ENCODE measurements around the gene ZNF189.

ZNF189 gene

GRCh38 chr9:101365181-101365580 lies 33.5 kb upstream of the ZNF189 start:
- H3K9me3 ChIP-seq (ENCODE audit: control insufficient read depth in 2 of 2, low read length in 2 of 2): no peaks in the 10 kb centered on the region
- H3K27ac ChIP-seq (ENCODE audit: low read length): no peak overlapping the region
- H3K27me3 ChIP-seq (ENCODE audit: control insufficient read depth in 1 of 2, insufficient read depth in 2 of 2, low read length in 2 of 2): no peaks in the 10 kb centered on the region
- no peak overlapping the region for H3K9ac ChIP-seq (ENCODE audit: low read length in 2 of 2)
- no peaks in the 10 kb centered on the region for H3K4me1 ChIP-seq (ENCODE audit: control insufficient read depth, insufficient read depth, low read length)
- no peaks in the 10 kb centered on the region for H3K36me3 ChIP-seq (ENCODE audit: control insufficient read depth in 2 of 2, insufficient read depth in 2 of 2, low read length in 2 of 2)
- H3K4me3 ChIP-seq (ENCODE audit: low read length in 2 of 2): no peak overlapping the region

DNA sequence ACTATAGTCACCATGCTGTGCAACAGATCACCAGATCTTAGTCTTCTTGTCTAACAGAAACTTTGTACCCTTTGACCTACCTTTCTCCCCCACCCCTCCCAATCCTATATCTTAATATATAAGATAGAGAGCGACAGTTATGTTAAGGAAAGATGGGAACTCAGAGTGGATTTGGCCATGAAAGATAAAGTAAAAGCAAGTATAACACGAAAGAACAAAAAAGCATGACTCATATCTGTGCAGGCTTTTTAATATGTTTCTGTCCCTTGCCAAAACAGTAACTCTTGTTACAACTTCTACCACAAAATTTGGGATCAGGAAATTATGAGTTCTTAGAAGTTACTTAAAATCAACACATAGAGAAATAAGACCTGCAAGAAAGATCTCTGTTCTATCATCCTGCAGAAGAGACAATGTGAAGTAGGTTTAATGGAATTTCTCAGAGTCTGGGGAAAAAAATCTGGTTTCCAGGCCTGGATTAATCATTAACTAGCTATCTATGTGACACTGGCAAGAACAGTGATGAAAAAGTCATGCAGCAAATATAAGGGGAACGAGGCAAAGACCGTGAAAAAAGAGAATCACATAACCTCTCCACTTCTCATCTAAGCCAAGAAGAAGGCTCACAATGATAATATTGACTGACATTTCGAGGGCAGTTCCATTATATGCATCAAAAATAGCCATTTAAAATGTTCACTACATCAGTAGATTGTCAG lies 32.5 kb upstream of the ZNF189 start:
- H3K4me1 ChIP-seq (ENCODE audit: control insufficient read depth, insufficient read depth, low read length): no peaks in the 10 kb centered on the region
- no peak overlapping the region for H3K27ac ChIP-seq (ENCODE audit: low read length)
- no peaks in the 10 kb centered on the region for H3K27me3 ChIP-seq (ENCODE audit: control insufficient read depth in 1 of 2, insufficient read depth in 2 of 2, low read length in 2 of 2)
- H3K4me3 ChIP-seq (ENCODE audit: low read length in 2 of 2): no peak overlapping the region
- no peaks in the 10 kb centered on the region for H3K36me3 ChIP-seq (ENCODE audit: control insufficient read depth in 2 of 2, insufficient read depth in 2 of 2, low read length in 2 of 2)
- no peaks in the 10 kb centered on the region for H3K9me3 ChIP-seq (ENCODE audit: control insufficient read depth in 2 of 2, low read length in 2 of 2)
- no peak overlapping the region for H3K9ac ChIP-seq (ENCODE audit: low read length in 2 of 2)

- no peaks in the 10 kb centered on the region for H3K36me3 ChIP-seq (ENCODE audit: control insufficient read depth in 2 of 2, insufficient read depth in 2 of 2, low read length in 2 of 2)
- no peak overlapping the region for H3K27ac ChIP-seq (ENCODE audit: low read length)
- H3K4me1 ChIP-seq (ENCODE audit: control insufficient read depth, insufficient read depth, low read length): no peaks in the 10 kb centered on the region
- H3K4me3 ChIP-seq (ENCODE audit: low read length in 2 of 2): no peak overlapping the region
- no peak overlapping the region for H3K9ac ChIP-seq (ENCODE audit: low read length in 2 of 2)
- no peaks in the 10 kb centered on the region for H3K27me3 ChIP-seq (ENCODE audit: control insufficient read depth in 1 of 2, insufficient read depth in 2 of 2, low read length in 2 of 2)
- H3K9me3 ChIP-seq (ENCODE audit: control insufficient read depth in 2 of 2, low read length in 2 of 2): no peaks in the 10 kb centered on the region
These were observed 31.3 kb upstream of the ZNF189 start for GRCh38 chr9:101367323-101367722.

DNA sequence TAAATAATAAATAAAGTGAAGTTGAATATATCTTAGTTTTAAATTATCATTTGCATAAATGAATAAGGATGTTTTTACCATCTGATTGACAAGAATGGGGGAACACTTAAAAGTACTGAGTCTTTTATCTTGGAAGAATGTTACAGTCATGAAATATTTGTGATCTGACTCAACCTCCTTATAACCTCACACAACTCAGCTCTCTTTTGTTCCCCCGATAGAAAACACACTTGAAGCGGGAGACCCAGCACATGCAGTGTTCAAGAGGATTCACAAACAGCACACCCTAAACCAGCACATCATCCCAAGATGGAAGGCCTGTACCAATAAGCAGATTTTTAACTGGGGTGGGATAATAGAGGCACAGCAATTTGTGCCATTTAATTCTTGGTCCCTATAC lies 29.4 kb upstream of the ZNF189 start:
- no peak overlapping the region for H3K4me3 ChIP-seq (ENCODE audit: low read length in 2 of 2)
- H3K9me3 ChIP-seq (ENCODE audit: control insufficient read depth in 2 of 2, low read length in 2 of 2): no peaks in the 10 kb centered on the region
- H3K9ac ChIP-seq (ENCODE audit: low read length in 2 of 2): no peak overlapping the region
- no peaks in the 10 kb centered on the region for H3K4me1 ChIP-seq (ENCODE audit: control insufficient read depth, insufficient read depth, low read length)
- H3K27me3 ChIP-seq (ENCODE audit: control insufficient read depth in 1 of 2, insufficient read depth in 2 of 2, low read length in 2 of 2): no peaks in the 10 kb centered on the region
- no peak overlapping the region for H3K27ac ChIP-seq (ENCODE audit: low read length)
- no peaks in the 10 kb centered on the region for H3K36me3 ChIP-seq (ENCODE audit: control insufficient read depth in 2 of 2, insufficient read depth in 2 of 2, low read length in 2 of 2)

DNA sequence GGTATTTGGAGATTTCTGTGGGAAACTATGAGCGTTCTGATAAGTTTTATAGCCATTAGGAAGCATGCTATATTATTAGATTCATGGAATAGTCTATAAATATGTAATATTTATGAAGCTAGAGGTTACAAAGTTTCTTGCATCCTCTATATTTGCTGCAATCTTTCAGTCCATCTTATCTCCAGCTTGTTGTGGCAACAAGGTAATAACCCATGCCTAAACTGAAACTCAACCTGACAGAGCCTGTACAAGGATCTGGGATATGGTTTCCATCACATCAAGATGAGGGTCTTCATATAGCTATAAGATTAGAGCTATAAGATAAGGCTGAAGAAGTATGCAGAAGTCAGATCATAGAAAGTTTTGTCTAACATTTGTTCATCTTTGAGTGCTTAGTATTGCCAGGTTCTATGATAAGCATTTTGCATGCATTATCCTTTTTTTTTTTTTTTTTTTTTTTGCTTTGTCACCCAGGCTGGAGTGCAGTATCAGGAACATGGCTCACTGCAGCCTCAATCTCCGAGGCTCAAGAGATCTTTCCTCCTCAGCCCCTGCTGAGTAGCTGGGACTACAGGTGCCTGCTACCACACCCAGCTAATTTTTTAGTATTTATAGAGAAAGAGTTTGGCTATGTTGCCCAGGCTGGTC lies 28.6 kb upstream of the ZNF189 start:
- H3K27me3 ChIP-seq (ENCODE audit: control insufficient read depth in 1 of 2, insufficient read depth in 2 of 2, low read length in 2 of 2): no peaks in the 10 kb centered on the region
- H3K27ac ChIP-seq (ENCODE audit: low read length): no peak overlapping the region
- H3K9ac ChIP-seq (ENCODE audit: low read length in 2 of 2): no peak overlapping the region
- no peak overlapping the region for H3K4me3 ChIP-seq (ENCODE audit: low read length in 2 of 2)
- no peaks in the 10 kb centered on the region for H3K4me1 ChIP-seq (ENCODE audit: control insufficient read depth, insufficient read depth, low read length)
- H3K36me3 ChIP-seq (ENCODE audit: control insufficient read depth in 2 of 2, insufficient read depth in 2 of 2, low read length in 2 of 2): no peaks in the 10 kb centered on the region
- H3K9me3 ChIP-seq (ENCODE audit: control insufficient read depth in 2 of 2, low read length in 2 of 2): no peaks in the 10 kb centered on the region

- no peaks in the 10 kb centered on the region for H3K4me1 ChIP-seq (ENCODE audit: control insufficient read depth, insufficient read depth, low read length)
- H3K36me3 ChIP-seq (ENCODE audit: control insufficient read depth in 2 of 2, insufficient read depth in 2 of 2, low read length in 2 of 2): no peaks in the 10 kb centered on the region
These were observed 26.8 kb upstream of the ZNF189 start for GRCh38 chr9:101371813-101372212.

GRCh38 chr9:101372327-101373118 lies 26.1 kb upstream of the ZNF189 start:
- Histone ChIP-seq H3K4me1 (ENCODE audit: control insufficient read depth, insufficient read depth, low read length) (no peaks in the 10 kb centered on the region), H3K36me3 (ENCODE audit: control insufficient read depth in 2 of 2, insufficient read depth in 2 of 2, low read length in 2 of 2) (no peaks in the 10 kb centered on the region), H3K4me3 (ENCODE audit: low read length in 2 of 2) (no peak overlapping the region), H3K9me3 (ENCODE audit: control insufficient read depth in 2 of 2, low read length in 2 of 2) (no peaks in the 10 kb centered on the region), H3K9ac (ENCODE audit: low read length in 2 of 2) (no peak overlapping the region), H3K27me3 (ENCODE audit: control insufficient read depth in 1 of 2, insufficient read depth in 2 of 2, low read length in 2 of 2) (no peaks in the 10 kb centered on the region), H3K27ac (ENCODE audit: low read length) (no peak overlapping the region)

More at GRCh38 chr9:101371813-101372212, 26.8 kb upstream of the ZNF189 start:
- no peak overlapping the region for H3K4me3 ChIP-seq (ENCODE audit: low read length in 2 of 2)
- H3K27ac ChIP-seq (ENCODE audit: low read length): no peak overlapping the region
- H3K27me3 ChIP-seq (ENCODE audit: control insufficient read depth in 1 of 2, insufficient read depth in 2 of 2, low read length in 2 of 2): no peaks in the 10 kb centered on the region
- no peak overlapping the region for H3K9ac ChIP-seq (ENCODE audit: low read length in 2 of 2)
- no peaks in the 10 kb centered on the region for H3K9me3 ChIP-seq (ENCODE audit: control insufficient read depth in 2 of 2, low read length in 2 of 2)

DNA sequence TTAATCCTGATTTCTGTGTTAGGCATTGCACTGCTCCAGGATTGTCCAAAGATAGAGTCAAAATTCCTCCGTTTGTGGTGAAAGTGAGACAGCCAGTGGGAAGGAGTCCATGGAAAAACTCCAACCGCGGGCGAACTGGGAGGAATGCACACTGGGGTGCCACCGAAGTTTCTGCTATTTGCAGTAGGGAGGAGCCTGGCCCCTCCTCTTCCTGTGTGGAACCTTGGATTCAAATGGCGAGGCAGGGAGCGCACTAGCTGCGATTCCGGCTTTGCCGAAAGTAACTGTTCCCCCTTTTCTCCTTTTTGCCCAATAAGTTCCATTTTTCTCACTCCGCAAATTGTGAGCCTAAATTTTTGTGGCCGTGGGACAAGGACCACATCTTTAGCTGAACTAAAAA lies 23.1 kb upstream of the ZNF189 start:
- Histone ChIP-seq H3K4me1 (ENCODE audit: control insufficient read depth, insufficient read depth, low read length) (no peaks in the 10 kb centered on the region), H3K27me3 (ENCODE audit: control insufficient read depth in 1 of 2, insufficient read depth in 2 of 2, low read length in 2 of 2) (no peaks in the 10 kb centered on the region), H3K9ac (ENCODE audit: low read length in 2 of 2) (no peak overlapping the region)

DNA sequence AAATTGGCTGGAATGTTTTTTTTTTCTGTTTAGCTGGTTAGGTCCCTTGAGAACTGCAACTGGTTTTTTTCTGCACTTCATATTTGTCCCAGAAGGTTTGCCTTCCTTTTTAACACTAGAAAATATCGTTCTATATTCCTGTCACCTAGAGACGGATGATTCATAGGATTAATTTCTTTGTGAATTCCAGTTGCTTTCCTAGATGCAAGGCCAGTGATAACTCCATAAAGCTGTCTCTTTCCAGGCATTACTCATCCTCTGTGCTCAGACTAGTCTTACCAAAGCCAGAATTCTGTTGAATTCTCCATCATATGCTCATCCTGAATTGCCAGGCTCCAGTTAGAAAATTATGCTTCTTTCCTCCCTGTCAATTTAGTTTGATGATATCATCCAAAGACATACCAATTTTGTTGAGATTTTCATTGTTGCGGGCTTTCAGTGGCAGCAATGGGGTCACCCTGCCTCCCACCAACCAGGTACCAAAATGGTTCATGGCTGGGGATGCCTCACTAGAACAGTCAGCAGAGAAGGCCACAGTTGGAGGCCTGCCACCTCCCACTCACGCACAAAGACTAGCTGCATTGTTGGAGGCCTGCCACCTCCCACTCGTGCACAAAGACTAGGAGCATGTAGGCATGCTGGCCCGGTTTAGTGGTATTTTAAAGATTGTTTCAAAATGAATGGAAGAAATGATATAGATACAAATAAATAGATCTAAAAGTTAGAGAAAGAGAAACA lies 22.4 kb upstream of the ZNF189 start:
- Histone ChIP-seq H3K9me3 (ENCODE audit: control insufficient read depth in 2 of 2, low read length in 2 of 2) (no peaks in the 10 kb centered on the region), H3K27ac (ENCODE audit: low read length) (no peak overlapping the region)

More for the DNA sequence above, 23.1 kb upstream of the ZNF189 start:
- no peak overlapping the region for H3K4me3 ChIP-seq (ENCODE audit: low read length in 2 of 2)
- H3K27ac ChIP-seq (ENCODE audit: low read length): no peak overlapping the region
- no peaks in the 10 kb centered on the region for H3K9me3 ChIP-seq (ENCODE audit: control insufficient read depth in 2 of 2, low read length in 2 of 2)
- no peaks in the 10 kb centered on the region for H3K36me3 ChIP-seq (ENCODE audit: control insufficient read depth in 2 of 2, insufficient read depth in 2 of 2, low read length in 2 of 2)

GRCh38 chr9:101380295-101380694 lies 18.4 kb upstream of the ZNF189 start:
- Histone ChIP-seq H3K4me3 (ENCODE audit: low read length in 2 of 2) (no peak overlapping the region), H3K9ac (ENCODE audit: low read length in 2 of 2) (no peak overlapping the region), H3K27ac (ENCODE audit: low read length) (no peak overlapping the region), H3K4me1 (ENCODE audit: control insufficient read depth, insufficient read depth, low read length) (no peaks in the 10 kb centered on the region), H3K36me3 (ENCODE audit: control insufficient read depth in 2 of 2, insufficient read depth in 2 of 2, low read length in 2 of 2) (no peaks in the 10 kb centered on the region), H3K9me3 (ENCODE audit: control insufficient read depth in 2 of 2, low read length in 2 of 2) (peaks cover 0 to 2% of the 10 kb centered on the region in 2 donors), H3K27me3 (ENCODE audit: control insufficient read depth in 1 of 2, insufficient read depth in 2 of 2, low read length in 2 of 2) (no peaks in the 10 kb centered on the region)

More for the DNA sequence above, 22.4 kb upstream of the ZNF189 start:
- no peak overlapping the region for H3K9ac ChIP-seq (ENCODE audit: low read length in 2 of 2)
- H3K4me1 ChIP-seq (ENCODE audit: control insufficient read depth, insufficient read depth, low read length): no peaks in the 10 kb centered on the region
- no peaks in the 10 kb centered on the region for H3K27me3 ChIP-seq (ENCODE audit: control insufficient read depth in 1 of 2, insufficient read depth in 2 of 2, low read length in 2 of 2)
- no peak overlapping the region for H3K4me3 ChIP-seq (ENCODE audit: low read length in 2 of 2)
- no peaks in the 10 kb centered on the region for H3K36me3 ChIP-seq (ENCODE audit: control insufficient read depth in 2 of 2, insufficient read depth in 2 of 2, low read length in 2 of 2)

All from stomach smooth muscle (tissue), 2 donors.